Measurements from ENCODE around the gene VCP.

GRCh38 chr9:35079041-35079425 lies 6.6 kb upstream of the VCP start:
- TF ChIP-seq POLR2A (IDR thresholded peaks at IDR 0.05) (no peak), CTCF (IDR thresholded peaks at IDR 0.05) (no peak)
